ENCODE measurements around the gene CFAP92.
"Not testable (repeated sequence)": the region's sequence is repeated elsewhere in the genome, so short reads cannot be mapped to it uniquely, and the experiment has no call there.

CFAP92 gene

GRCh38 chr3:128872282-128872681 is 121.6 kb downstream of the CFAP92 start:
- Histone ChIP-seq H3K36me3 (ENCODE audit: control insufficient read depth in 4 of 4, insufficient read depth in 4 of 4, low read length in 3 of 4) (no peaks in the 10 kb centered on the region), H3K9me3 (ENCODE audit: control extremely low read depth in 1 of 5, control insufficient read depth in 4 of 5, insufficient read depth in 2 of 5, low read depth in 1 of 5, low read length in 4 of 5) (no peaks in the 10 kb centered on the region), H3K4me3 (ENCODE audit: control insufficient read depth in 1 of 7, extremely low read depth in 1 of 7, insufficient read depth in 4 of 7, low read depth in 2 of 7, low read length in 6 of 7) (no peak overlapping the region), H3K27ac (ENCODE audit: insufficient read depth in 1 of 2, low read depth in 1 of 2, low read length in 2 of 2, poor library complexity in 1 of 2, severe bottlenecking in 2 of 2) (no peak overlapping the region), H3K27me3 (replicated peaks in 2 of 5; ENCODE audit: control insufficient read depth in 4 of 5, insufficient read depth in 5 of 5, low read length in 4 of 5) (no peaks in the 10 kb centered on the region), H3K4me1 (ENCODE audit: control extremely low read depth in 1 of 4, control insufficient read depth in 4 of 4, insufficient read depth in 4 of 4, low read length in 3 of 4) (peaks cover 0 to 14% (median 6%) of the 10 kb centered on the region in 4 experiments)
- CTCF ChIA-PET: interaction anchor here (0.7 to 1.2 kb wide), 5 partner anchors 9 to 189 kb away, joined by 3 to 6 read pairs (median 3); no protein-coding TSS in a partner anchor
- POLR2A ChIA-PET: no interaction called here
- DNase-seq: no peak
- WGBS (ENCODE audit: insufficient coverage): 73% methylated on average over 3 of the region's 4 CpGs

GRCh38 chr3:128870347-128870746 is 123.5 kb downstream of the CFAP92 start:
- Histone ChIP-seq H3K27ac (ENCODE audit: insufficient read depth in 1 of 2, low read depth in 1 of 2, low read length in 2 of 2, poor library complexity in 1 of 2, severe bottlenecking in 2 of 2) (no peak overlapping the region), H3K4me1 (ENCODE audit: control extremely low read depth in 1 of 4, control insufficient read depth in 4 of 4, insufficient read depth in 4 of 4, low read length in 3 of 4) (peaks cover 0 to 13% (median 4%) of the 10 kb centered on the region in 4 experiments), H3K9me3 (ENCODE audit: control extremely low read depth in 1 of 5, control insufficient read depth in 4 of 5, insufficient read depth in 2 of 5, low read depth in 1 of 5, low read length in 4 of 5) (no peaks in the 10 kb centered on the region), H3K36me3 (ENCODE audit: control insufficient read depth in 4 of 4, insufficient read depth in 4 of 4, low read length in 3 of 4) (no peaks in the 10 kb centered on the region), H3K27me3 (replicated peaks in 2 of 5; ENCODE audit: control insufficient read depth in 4 of 5, insufficient read depth in 5 of 5, low read length in 4 of 5) (no peaks in the 10 kb centered on the region), H3K4me3 (ENCODE audit: control insufficient read depth in 1 of 7, extremely low read depth in 1 of 7, insufficient read depth in 4 of 7, low read depth in 2 of 7, low read length in 6 of 7) (no peak overlapping the region)
- DNase-seq: no peak
- WGBS (ENCODE audit: insufficient coverage): 100% methylated on average over 2 of the region's 4 CpGs
- ChIA-PET POLR2A (no interaction called here), CTCF (no interaction called here)

- WGBS (ENCODE audit: insufficient coverage): 98% methylated on average over 4 of the region's 4 CpGs
- no peaks in the 10 kb centered on the region for H3K9me3 ChIP-seq (ENCODE audit: control extremely low read depth in 1 of 5, control insufficient read depth in 4 of 5, insufficient read depth in 2 of 5, low read depth in 1 of 5, low read length in 4 of 5)
- POLR2A ChIA-PET: no interaction called here
- CTCF ChIA-PET: interaction anchor here (0.6 to 5.7 kb wide), 6 partner anchors 10 to 82 kb away, joined by 3 to 34 read pairs (median 4); partner anchors contain the start of gene ACAD9
- no peaks in the 10 kb centered on the region for H3K27me3 ChIP-seq (replicated peaks in 2 of 5; ENCODE audit: control insufficient read depth in 4 of 5, insufficient read depth in 5 of 5, low read length in 4 of 5)
- no peaks in the 10 kb centered on the region for H3K36me3 ChIP-seq (ENCODE audit: control insufficient read depth in 4 of 4, insufficient read depth in 4 of 4, low read length in 3 of 4)
- peak in 1 of 3 donors; percentile 37 for DNase-seq
- peaks cover 0 to 30% (median 20%) of the 10 kb centered on the region in 4 experiments for H3K4me1 ChIP-seq (ENCODE audit: control extremely low read depth in 1 of 4, control insufficient read depth in 4 of 4, insufficient read depth in 4 of 4, low read length in 3 of 4)
- no peak overlapping the region for H3K4me3 ChIP-seq (ENCODE audit: control insufficient read depth in 1 of 7, extremely low read depth in 1 of 7, insufficient read depth in 4 of 7, low read depth in 2 of 7, low read length in 6 of 7)
- no peak overlapping the region for H3K27ac ChIP-seq (ENCODE audit: insufficient read depth in 1 of 2, low read depth in 1 of 2, low read length in 2 of 2, poor library complexity in 1 of 2, severe bottlenecking in 2 of 2)
These were observed 126.4 kb downstream of the CFAP92 start for GRCh38 chr3:128867200-128868125.

GRCh38 chr3:128864849-128865804 is 128.7 kb downstream of the CFAP92 start:
- peak overlapping the region in 1 of 2 experiments; percentile 49 for H3K27ac ChIP-seq (ENCODE audit: insufficient read depth in 1 of 2, low read depth in 1 of 2, low read length in 2 of 2, poor library complexity in 1 of 2, severe bottlenecking in 2 of 2)
- CTCF ChIA-PET: interaction anchor here (1.4 to 5.7 kb wide), 2 partner anchors 12 to 17 kb away, joined by 3 to 34 read pairs; partner anchors contain the start of gene ACAD9
- H3K9me3 ChIP-seq (ENCODE audit: control extremely low read depth in 1 of 5, control insufficient read depth in 4 of 5, insufficient read depth in 2 of 5, low read depth in 1 of 5, low read length in 4 of 5): peaks cover 0 to 15% (median 12%) of the 10 kb centered on the region in 5 experiments
- not testable (repeated sequence) for H3K4me3 ChIP-seq (ENCODE audit: control insufficient read depth in 1 of 7, extremely low read depth in 1 of 7, insufficient read depth in 4 of 7, low read depth in 2 of 7, low read length in 6 of 7); H3K36me3 ChIP-seq (ENCODE audit: control insufficient read depth in 4 of 4, insufficient read depth in 4 of 4, low read length in 3 of 4); H3K27me3 ChIP-seq (replicated peaks in 2 of 5; ENCODE audit: control insufficient read depth in 4 of 5, insufficient read depth in 5 of 5, low read length in 4 of 5)
- H3K4me1 ChIP-seq (ENCODE audit: control extremely low read depth in 1 of 4, control insufficient read depth in 4 of 4, insufficient read depth in 4 of 4, low read length in 3 of 4): peaks cover 0 to 23% (median 20%) of the 10 kb centered on the region in 4 experiments
- POLR2A ChIA-PET: interaction anchor here (1.0 kb wide), 2 partner anchors 13 to 375 kb away, joined by 3 read pairs; no protein-coding TSS in a partner anchor
- 53% methylated on average over 13 of the region's 25 CpGs for WGBS (ENCODE audit: insufficient coverage)
- DNase-seq: peak in 2 of 3 donors; percentile 45 to 63

GRCh38 chr3:128864351-128864811 is 129.5 kb downstream of the CFAP92 start:
- WGBS (ENCODE audit: insufficient coverage): 4% methylated on average over 5 of the region's 11 CpGs
- Histone ChIP-seq H3K4me3 (ENCODE audit: control insufficient read depth in 1 of 7, extremely low read depth in 1 of 7, insufficient read depth in 4 of 7, low read depth in 2 of 7, low read length in 6 of 7) (peak overlapping the region in 4 of 7 experiments; percentile 15 to 36 (median 28)), H3K36me3 (ENCODE audit: control insufficient read depth in 4 of 4, insufficient read depth in 4 of 4, low read length in 3 of 4) (no peaks in the 10 kb centered on the region), H3K27ac (ENCODE audit: insufficient read depth in 1 of 2, low read depth in 1 of 2, low read length in 2 of 2, poor library complexity in 1 of 2, severe bottlenecking in 2 of 2) (peak overlapping the region in 1 of 2 experiments; percentile 49), H3K9me3 (ENCODE audit: control extremely low read depth in 1 of 5, control insufficient read depth in 4 of 5, insufficient read depth in 2 of 5, low read depth in 1 of 5, low read length in 4 of 5) (peaks cover 0 to 23% (median 16%) of the 10 kb centered on the region in 5 experiments), H3K27me3 (replicated peaks in 2 of 5; ENCODE audit: control insufficient read depth in 4 of 5, insufficient read depth in 5 of 5, low read length in 4 of 5) (no peaks in the 10 kb centered on the region), H3K4me1 (ENCODE audit: control extremely low read depth in 1 of 4, control insufficient read depth in 4 of 4, insufficient read depth in 4 of 4, low read length in 3 of 4) (peaks cover 0 to 23% (median 20%) of the 10 kb centered on the region in 4 experiments)
- CTCF ChIA-PET: interaction anchor here (0.7 to 5.7 kb wide), 4 partner anchors 13 to 77 kb away, joined by 3 to 34 read pairs (median 4); partner anchors contain the start of gene ACAD9
- POLR2A ChIA-PET: no interaction called here
- peak; percentile 35 to 76 (median 63) for DNase-seq

- no CpG with 5 or more reads among the region's 3 CpGs for WGBS (ENCODE audit: insufficient coverage)
- Histone ChIP-seq H3K9me3 (ENCODE audit: control extremely low read depth in 1 of 5, control insufficient read depth in 4 of 5, insufficient read depth in 2 of 5, low read depth in 1 of 5, low read length in 4 of 5) (peaks cover 2 to 31% (median 25%) of the 10 kb centered on the region in 5 experiments), H3K27me3 (replicated peaks in 2 of 5; ENCODE audit: control insufficient read depth in 4 of 5, insufficient read depth in 5 of 5, low read length in 4 of 5) (no peaks in the 10 kb centered on the region), H3K4me1 (ENCODE audit: control extremely low read depth in 1 of 4, control insufficient read depth in 4 of 4, insufficient read depth in 4 of 4, low read length in 3 of 4) (peaks cover 0 to 23% (median 20%) of the 10 kb centered on the region in 4 experiments), H3K27ac (ENCODE audit: insufficient read depth in 1 of 2, low read depth in 1 of 2, low read length in 2 of 2, poor library complexity in 1 of 2, severe bottlenecking in 2 of 2) (no peak overlapping the region), H3K4me3 (ENCODE audit: control insufficient read depth in 1 of 7, extremely low read depth in 1 of 7, insufficient read depth in 4 of 7, low read depth in 2 of 7, low read length in 6 of 7) (no peak overlapping the region), H3K36me3 (ENCODE audit: control insufficient read depth in 4 of 4, insufficient read depth in 4 of 4, low read length in 3 of 4) (no peaks in the 10 kb centered on the region)
- ChIA-PET POLR2A (no interaction called here), CTCF (interaction anchor here (0.7 to 1.0 kb wide), 3 partner anchors 9 to 18 kb away, joined by 3 to 6 read pairs (median 4); no protein-coding TSS in a partner anchor)
- no peak for DNase-seq
These were observed 130.3 kb downstream of the CFAP92 start for GRCh38 chr3:128863560-128863959.
